Measurements from ENCODE around the gene LYPD1. TPM values are rescaled to one million over a fixed set of nuclear protein-coding genes. Genes with fewer than 3 reads are reported as not detected.

Gene LYPD1
- total RNA-seq, 1 donor = not detected

GRCh38 chr2:132668987-132669907, 758 bp downstream of the LYPD1 start:
- DNase-seq (ENCODE audit: low read depth in 2 of 3, low spot score in 2 of 3) = no peak

DNA sequence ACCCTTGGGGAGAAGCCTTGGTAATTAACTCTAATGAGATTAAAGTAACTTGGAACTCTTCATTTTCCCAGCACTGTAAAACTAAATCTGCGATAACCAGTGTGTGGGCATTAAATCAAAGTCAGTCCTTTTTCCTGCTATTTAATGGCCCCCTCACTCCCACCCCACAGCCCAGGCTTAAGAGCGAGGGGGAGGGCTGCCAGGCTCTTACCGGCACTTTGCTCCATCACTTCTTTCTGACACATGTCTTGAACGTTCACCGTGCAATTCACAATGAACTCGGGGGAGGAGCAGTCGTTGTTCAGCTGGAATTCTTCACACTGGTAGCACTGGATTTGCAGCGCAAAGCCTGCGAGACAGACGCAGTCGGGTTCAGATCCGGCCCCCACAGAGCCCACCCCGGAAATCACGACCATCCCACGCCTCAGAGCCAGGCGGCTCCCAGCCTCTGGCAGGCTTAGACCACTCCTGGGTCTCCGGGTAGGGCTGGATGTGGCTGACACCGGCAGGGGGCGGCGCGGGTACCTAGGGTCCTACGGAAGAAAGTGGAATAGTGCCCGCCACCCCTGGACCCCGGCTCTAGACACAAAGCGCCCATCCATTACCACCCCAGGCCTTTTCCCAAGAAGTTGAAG, 1.7 kb downstream of the LYPD1 start:
- peak in 1 of 3 donors; percentile 20 for DNase-seq (ENCODE audit: low read depth in 2 of 3, low spot score in 2 of 3)

DNA sequence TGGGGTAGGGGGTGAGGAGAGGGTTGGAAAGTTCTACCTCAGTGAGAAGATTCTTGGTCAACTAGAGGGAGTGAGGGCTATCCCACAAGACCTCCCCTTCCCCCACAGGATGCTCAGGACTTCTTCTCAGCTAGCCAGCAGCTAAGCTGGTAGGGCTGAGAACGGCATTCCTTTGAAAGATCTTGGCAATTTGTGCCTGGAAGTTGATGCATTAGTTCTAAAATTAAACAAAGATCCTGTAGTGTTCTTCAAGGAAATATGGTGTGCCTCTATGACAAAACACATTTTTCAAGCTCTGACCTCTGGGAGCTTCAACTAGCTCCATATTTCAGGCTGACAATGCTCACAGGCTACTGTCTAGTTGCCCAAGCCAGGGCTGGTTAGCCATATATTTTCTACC, 2.3 kb downstream of the LYPD1 start:
- no peak for DNase-seq (ENCODE audit: low read depth in 2 of 3, low spot score in 2 of 3)

- no peak for DNase-seq (ENCODE audit: low read depth in 2 of 3, low spot score in 2 of 3)
Measured at GRCh38 chr2:132665401-132666140, 4.4 kb downstream of the LYPD1 start.

DNA sequence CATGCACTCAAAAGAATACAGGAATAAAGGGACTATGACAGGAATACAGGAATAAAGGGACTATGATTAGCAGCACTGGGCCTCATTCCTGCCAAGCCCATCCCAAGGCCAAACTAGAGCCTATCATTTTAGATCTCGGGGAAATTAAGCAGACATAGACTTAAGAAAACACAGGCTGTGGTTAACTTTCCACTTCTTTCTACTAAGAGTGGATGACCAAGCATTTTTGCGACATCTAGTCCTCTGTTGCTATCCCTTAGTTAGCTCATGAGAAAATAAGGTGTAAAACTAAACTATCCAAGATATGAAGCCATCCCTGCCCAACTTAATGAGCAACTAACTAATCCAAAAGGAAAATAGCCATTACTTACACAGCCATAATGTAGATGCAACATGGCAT, 5.9 kb downstream of the LYPD1 start:
- DNase-seq (ENCODE audit: low read depth in 2 of 3, low spot score in 2 of 3) = peak in 1 of 3 donors; percentile 55

DNA sequence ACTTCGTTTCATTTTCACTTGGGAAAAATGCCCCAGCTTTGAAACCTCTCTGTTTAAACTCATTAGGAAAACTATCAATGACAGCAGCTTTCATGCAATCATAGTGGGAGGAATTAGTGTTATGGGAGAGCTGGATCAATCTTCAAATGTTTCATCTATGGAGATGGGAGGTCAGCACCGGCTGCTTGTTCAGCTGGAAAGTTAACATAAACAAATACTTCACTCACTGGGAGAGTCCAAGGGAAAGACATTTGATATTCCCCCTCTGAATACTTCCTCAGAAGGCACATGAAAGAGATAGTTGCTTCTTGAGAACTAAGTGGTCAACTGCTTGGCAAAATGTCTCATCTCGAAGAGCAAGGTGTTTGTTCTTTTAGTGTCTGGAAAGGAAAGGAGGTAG, 7.3 kb downstream of the LYPD1 start:
- no peak for DNase-seq (ENCODE audit: low read depth in 2 of 3, low spot score in 2 of 3)

DNA sequence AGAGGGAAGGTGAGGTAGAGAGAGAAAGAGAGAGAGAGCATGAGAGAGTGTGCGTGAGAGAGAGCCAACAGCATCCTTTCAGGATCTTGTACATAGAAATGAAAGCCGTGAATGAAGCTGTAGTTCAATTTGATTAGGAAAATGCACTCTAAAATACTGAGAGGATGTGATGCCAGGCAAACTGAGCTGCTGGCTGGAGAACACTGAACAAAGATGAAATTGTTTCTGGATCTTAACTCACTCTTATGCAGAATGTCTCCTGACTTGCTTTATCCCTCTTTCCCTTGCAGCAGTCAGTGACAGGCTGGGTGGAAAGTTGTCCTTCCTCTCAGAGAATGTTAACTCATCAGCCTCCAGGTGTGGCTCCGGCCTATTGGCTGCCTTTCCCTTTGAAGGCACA, 10.7 kb downstream of the LYPD1 start:
- no peak for DNase-seq (ENCODE audit: low read depth in 2 of 3, low spot score in 2 of 3)

GRCh38 chr2:132656266-132656975, 13.6 kb downstream of the LYPD1 start:
- no peak for DNase-seq (ENCODE audit: low read depth in 2 of 3, low spot score in 2 of 3)

- DNase-seq (ENCODE audit: low read depth in 2 of 3, low spot score in 2 of 3) = no peak
Measured at GRCh38 chr2:132654968-132655367, 15.0 kb downstream of the LYPD1 start.

GRCh38 chr2:132654335-132654734, 15.7 kb downstream of the LYPD1 start:
- DNase-seq (ENCODE audit: low read depth in 2 of 3, low spot score in 2 of 3) = no peak

DNA sequence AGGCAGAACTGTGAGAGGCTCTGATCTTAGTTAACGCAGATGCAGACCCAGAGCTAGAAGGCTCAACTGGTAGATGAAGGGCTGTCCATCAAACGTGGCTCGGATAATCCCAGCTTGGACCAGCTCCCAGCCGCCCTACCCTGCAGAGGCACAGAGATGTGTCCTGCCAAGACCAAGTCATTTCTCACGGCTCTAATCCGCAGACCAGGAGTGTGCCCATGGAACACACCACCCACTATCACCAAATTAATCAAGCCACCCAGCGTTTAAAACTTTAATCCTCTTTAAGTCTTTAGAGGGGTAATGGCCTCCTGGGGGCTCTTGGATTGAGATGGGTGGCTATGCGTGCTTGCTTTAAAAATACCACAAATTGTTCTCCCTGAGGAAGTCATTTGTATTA, 17.5 kb downstream of the LYPD1 start:
- no peak for DNase-seq (ENCODE audit: low read depth in 2 of 3, low spot score in 2 of 3)

GRCh38 chr2:132651115-132652045, 18.6 kb downstream of the LYPD1 start:
- no peak for DNase-seq (ENCODE audit: low read depth in 2 of 3, low spot score in 2 of 3)

GRCh38 chr2:132646540-132647108, 23.4 kb downstream of the LYPD1 start:
- no peak for DNase-seq (ENCODE audit: low read depth in 2 of 3, low spot score in 2 of 3)

GRCh38 chr2:132645722-132646539, 24.1 kb downstream of the LYPD1 start:
- DNase-seq (ENCODE audit: low read depth in 2 of 3, low spot score in 2 of 3) = peak in 1 of 3 donors; percentile 34

DNA sequence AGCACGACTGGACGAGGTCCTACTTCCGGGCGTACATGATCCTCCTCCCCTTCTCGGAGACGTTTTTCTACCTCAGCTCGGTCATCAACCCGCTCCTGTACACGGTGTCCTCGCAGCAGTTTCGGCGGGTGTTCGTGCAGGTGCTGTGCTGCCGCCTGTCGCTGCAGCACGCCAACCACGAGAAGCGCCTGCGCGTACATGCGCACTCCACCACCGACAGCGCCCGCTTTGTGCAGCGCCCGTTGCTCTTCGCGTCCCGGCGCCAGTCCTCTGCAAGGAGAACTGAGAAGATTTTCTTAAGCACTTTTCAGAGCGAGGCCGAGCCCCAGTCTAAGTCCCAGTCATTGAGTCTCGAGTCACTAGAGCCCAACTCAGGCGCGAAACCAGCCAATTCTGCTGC, 24.8 kb downstream of the LYPD1 start:
- no peak for DNase-seq (ENCODE audit: low read depth in 2 of 3, low spot score in 2 of 3)

GRCh38 chr2:132642415-132642814, 27.6 kb downstream of the LYPD1 start:
- no peak for DNase-seq (ENCODE audit: low read depth in 2 of 3, low spot score in 2 of 3)

GRCh38 chr2:132641819-132642218, 28.2 kb downstream of the LYPD1 start:
- DNase-seq (ENCODE audit: low read depth in 2 of 3, low spot score in 2 of 3) = no peak

GRCh38 chr2:132640116-132640515, 29.9 kb downstream of the LYPD1 start:
- no peak for DNase-seq (ENCODE audit: low read depth in 2 of 3, low spot score in 2 of 3)
